ENCODE data around the gene SERTAD1.
"Not testable (repeated sequence)": the region's sequence is repeated elsewhere in the genome, so short reads cannot be mapped to it uniquely, and the experiment has no call there.

Gene SERTAD1

DNA sequence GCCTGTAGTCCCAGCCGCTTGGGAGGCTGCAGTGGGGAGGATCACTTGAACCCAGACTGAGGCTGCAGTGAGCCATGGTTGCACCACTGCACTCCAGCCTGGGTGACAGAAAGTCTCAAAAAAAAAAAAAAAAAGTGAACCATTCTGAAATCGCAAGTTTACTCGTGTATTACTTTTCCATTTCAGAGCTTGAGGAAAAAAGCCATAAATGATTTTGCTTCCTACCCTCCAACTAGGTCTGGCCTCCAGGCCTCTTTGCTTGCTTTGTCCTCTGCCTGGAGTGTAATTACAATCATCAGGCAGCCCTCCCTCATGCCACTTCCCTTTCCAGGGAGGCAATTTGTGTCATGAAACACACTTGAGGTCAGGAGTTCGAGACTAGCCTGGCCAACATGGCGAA, 31.3 kb upstream of the SERTAD1 start:
- DNase-seq, result no peak
- intact Hi-C loops (cut with DNase I), result no loop called here

GRCh38 chr19:40453943-40454342, 28.2 kb upstream of the SERTAD1 start:
- DNase-seq; intact Hi-C loops (cut with DNase I): not testable (repeated sequence)

DNA sequence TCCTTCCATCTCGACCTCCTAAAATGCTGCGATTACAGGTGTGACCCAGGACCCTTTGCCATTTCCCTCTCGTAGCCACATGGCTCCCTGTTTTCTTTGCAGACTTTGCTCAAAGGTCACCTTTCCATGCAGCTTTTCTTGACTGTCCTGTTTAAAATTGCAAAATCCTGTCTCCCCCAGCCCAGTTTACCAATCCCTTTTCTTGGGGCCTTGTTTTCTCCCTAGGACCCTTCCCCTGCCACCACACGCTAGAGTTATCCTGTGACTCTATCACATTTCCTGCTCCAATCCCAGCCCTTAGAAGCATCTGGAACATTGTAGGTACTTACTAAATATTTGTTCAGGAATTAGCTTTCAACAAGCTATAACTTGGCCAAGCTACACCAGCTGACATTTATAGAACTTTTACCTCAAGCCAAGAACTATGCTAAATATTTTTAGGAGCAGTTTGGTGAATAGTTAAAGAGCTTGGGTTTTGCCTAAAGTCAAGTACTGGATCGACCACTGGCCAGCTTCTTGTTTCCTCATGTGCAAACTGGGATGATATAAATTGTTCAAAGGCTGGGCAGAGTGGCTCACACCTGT, 27.5 kb upstream of the SERTAD1 start:
- intact Hi-C loops (cut with DNase I), result no loop called here
- no peak for DNase-seq

DNA sequence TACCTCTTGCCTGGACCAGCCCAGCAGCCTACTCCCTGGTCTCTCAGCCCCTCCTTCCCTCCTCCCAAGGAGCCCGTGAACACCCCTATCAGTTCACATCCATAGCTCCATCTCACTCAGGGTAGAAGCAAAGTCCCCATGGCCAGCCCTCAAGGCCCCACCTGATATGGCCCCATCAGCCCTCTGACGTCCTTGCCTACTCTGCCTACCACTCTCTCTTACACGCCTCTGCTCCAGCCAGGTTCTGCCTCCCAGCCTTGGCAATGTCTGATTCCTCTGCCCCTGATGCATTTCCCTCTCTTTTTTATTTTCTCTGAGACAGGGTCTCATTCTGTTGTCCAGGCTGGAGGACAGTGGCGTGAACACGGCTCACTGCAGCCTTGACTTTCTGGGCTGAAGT, 26.2 kb upstream of the SERTAD1 start:
- intact Hi-C loops (cut with DNase I), result no loop called here
- DNase-seq, result no peak

- no peak for DNase-seq
- intact Hi-C loops (cut with DNase I), result no loop called here
Observed at GRCh38 chr19:40450664-40451063, 24.9 kb upstream of the SERTAD1 start.

DNA sequence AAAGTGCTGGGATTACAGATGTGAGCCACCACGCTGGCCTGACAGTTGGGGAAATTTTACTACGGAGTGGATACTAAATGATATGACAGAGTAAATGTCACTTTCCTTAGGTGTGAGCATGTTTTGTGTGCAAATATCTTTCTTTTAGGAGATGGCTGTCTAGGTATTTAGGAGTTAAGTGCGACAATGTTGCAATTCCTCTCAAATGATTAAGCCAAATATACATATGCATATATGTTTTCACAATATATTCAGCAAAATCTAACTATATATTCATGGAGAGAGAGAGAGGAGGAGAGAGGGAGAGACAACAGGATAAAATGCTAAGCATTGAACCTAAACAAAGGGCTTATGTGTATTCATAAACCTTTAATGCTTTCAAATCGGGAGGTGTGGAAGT, 23.7 kb upstream of the SERTAD1 start:
- no peak for DNase-seq
- intact Hi-C loops (cut with DNase I), result no loop called here

- intact Hi-C loops (cut with DNase I), result no loop called here
- DNase-seq, result no peak
Observed at GRCh38 chr19:40446263-40446784, 20.5 kb upstream of the SERTAD1 start.

GRCh38 chr19:40445780-40446262, 20.0 kb upstream of the SERTAD1 start:
- DNase-seq, result no peak
- intact Hi-C loops (cut with DNase I), result no loop called here

DNA sequence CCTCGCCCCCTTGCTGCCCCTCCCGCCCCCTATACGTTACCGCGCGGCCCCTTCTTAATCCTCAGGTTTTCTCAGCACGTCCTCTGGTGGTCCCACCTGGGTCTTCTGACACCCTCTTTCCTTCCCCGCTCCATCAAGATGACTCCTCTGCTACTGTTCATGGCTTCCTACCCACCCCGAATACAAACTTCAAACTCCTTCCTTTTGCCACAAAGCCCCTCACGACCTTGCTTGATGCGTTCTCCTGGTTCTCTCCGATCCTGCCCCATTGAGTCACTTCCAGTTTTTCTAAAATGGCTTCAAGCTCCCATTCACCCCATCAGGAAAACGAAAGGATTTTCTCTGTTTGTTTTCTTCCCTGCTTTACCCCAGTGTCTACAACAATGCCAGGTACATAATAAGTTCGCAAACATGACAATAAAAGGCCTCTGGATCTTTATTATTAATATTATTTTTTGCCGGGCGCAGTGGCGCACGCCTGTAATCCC, 19.1 kb upstream of the SERTAD1 start:
- intact Hi-C loops (cut with DNase I), result no loop called here
- DNase-seq, result no peak

DNA sequence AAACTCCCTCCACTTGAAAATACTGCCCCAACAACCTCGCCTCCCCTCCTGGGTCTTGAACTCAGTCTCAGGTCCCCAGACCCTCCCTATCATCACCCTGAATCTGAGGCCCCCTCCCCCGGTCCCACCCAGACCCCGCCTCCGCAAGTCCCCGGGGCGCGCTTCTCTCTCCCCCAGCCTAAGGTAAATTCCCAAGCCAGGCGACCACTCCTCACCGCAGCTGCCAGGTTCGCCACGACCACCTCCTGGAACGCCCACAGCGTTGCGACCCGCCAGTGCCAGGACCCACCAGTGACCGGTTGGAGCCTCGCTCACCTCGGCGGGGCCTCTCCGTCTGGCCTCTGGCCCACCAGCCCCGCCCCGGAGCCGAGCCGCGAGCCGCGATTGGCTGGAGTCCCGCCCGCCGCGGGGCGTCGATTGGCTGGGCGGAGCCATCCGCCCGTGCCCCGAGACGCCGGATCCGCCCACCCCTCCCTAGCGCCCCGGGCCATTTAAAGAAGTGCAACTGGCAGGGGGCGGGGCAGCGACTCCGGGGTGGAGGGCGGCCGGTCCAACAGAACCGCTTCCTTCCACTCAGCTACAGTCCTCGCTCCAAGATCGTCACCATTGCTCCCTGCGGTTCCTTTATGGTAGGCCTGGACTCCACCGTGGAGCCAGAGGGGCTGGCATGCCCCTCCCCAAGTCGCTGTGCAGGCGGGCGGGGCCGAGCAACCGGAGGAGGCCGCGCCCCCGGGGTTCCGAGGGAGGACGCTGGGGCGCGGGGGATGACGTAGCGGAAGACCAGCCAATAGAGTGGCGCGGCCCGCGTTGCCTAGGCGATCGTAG, 18.4 kb upstream of the SERTAD1 start, which contains the start of gene SERTAD3:
SERTAD3 (minus strand) TSS at position 336 of the 825 bp plus-strand sequence. CDS start 2,255 bp downstream, outside the sequence.
- intact Hi-C loops (cut with DNase I), result no loop called here

DNA sequence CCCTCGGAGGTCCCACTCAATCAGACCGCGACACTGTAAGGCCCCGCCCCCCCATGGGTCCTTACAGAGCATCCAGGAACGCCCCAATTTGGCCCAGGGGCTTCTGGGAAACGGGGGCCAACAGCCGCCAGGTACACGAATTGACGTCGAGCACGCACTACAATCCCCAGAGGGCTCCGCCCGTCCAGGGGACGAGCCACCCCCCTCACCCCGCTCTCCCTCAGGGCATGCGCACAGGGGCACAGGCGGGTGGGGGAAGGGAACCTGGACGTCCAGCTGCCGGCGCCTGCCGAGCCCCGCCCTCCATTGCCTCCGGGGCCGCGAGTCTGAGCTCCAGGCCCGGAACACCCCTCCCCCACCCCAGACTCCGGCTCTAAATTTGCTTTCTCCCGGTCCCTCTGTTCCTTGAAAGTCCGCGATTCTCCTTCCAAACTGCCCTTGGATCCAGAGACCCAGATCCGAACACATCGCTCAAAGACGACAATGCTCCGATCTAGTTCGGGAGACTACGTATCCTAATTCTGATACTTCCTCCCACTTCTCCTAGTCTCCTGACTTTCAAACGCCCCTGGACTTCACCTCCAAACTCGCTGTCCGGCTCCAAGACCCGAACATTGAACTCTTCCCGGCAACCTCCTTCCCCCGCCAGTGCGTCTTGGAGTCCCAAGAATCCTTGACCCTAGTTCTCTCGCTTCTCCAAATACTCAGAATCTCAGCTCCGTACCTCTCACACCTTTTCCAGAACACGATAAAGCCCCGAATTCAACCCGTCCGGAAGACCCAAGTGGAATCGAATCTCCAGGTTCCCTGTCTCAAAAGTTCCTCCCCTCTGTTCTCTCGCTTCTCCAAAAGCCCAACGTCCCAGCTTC, 17.6 kb upstream of the SERTAD1 start:
- intact Hi-C loops (cut with DNase I), result no loop called here
- peak; percentile 87 to 99 (median 97) for DNase-seq

More for the DNA sequence above, 18.4 kb upstream of the SERTAD1 start, which contains the start of gene SERTAD3:
- peak; percentile 94 to 99 (median 98) for DNase-seq

GRCh38 chr19:40442328-40443130, 16.7 kb upstream of the SERTAD1 start:
- DNase-seq, result no peak
- intact Hi-C loops (cut with DNase I), result no loop called here

- intact Hi-C loops (cut with DNase I), result no loop called here
- DNase-seq, result no peak
Observed at GRCh38 chr19:40441719-40442253, 16.0 kb upstream of the SERTAD1 start.

DNA sequence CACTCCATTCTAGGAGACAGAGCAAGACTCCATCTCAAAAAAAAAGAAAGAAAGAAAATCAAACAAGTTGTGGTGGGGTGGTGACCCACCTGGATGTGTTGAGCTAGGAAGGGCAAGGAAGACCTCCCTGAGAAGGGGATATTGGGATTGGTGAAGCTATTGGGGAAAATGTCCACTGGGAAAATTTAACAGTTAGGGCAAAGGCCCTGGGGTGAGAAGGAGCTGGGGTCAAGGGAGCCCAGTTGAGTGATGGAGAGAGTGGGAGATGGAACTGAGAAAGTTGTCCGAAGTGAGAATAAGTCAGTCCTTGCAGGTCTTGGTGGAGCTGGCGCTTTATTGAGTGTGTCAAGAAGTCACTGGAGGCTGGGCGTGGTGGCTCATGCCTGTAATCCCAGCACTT, 12.5 kb upstream of the SERTAD1 start:
- intact Hi-C loops (cut with DNase I), result no loop called here
- no peak for DNase-seq

GRCh38 chr19:40433391-40434216, 7.8 kb upstream of the SERTAD1 start:
- intact Hi-C loops (cut with DNase I), result no loop called here
- DNase-seq, result peak; percentile 56 to 92 (median 82)

GRCh38 chr19:40432760-40433159, 7.0 kb upstream of the SERTAD1 start:
- intact Hi-C loops (cut with DNase I), result not testable (repeated sequence)

GRCh38 chr19:40431698-40432097, 5.9 kb upstream of the SERTAD1 start:
- no peak for DNase-seq
- intact Hi-C loops (cut with DNase I), result no loop called here

More at GRCh38 chr19:40432760-40433159, 7.0 kb upstream of the SERTAD1 start:
- not testable (repeated sequence) for DNase-seq
